AG08396 (cell line): ENCODE measurements around the gene KRTAP10-9.
"Not testable (repeated sequence)": the region's sequence is repeated elsewhere in the genome, so short reads cannot be mapped to it uniquely, and the experiment has no call there.

Experiments
- DNase-seq: peaks from one replicate; pipeline ENCODE4 v3.0.0; 2012; ENCODE audit warnings: low spot score, mixed read lengths

The KRTAP10-9 gene

DNA sequence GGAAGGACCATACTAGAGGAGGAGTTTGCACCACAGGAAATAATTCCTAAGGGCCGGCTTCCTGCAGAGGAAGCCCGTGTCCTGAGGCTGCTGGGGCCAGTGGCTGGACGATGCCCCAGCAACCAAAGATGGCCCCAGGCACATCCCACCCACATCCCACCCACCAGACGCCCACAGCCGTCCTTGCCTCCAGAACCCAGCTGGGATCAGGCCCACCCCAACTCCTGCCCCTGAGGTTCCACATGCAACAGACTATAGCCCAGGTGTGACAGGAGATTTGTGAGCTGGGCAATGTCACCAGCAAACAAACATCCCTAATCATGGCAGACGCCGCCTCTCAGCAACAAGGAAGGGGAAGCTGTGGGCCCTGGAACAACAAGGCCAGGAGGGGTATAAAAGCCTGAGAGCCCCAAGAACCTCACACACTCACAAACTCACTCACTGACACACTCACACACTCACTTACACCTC is at the start of gene KRTAP10-9:
KRTAP10-9 (plus strand) TSS at position 421 of the 471 bp plus-strand sequence. CDS start 79 bp downstream, outside the sequence.
- DNase-seq: no peak

- no peak for DNase-seq
These were observed 48.4 kb upstream of the KRTAP10-9 start for GRCh38 chr21:44578371-44579055.

DNA sequence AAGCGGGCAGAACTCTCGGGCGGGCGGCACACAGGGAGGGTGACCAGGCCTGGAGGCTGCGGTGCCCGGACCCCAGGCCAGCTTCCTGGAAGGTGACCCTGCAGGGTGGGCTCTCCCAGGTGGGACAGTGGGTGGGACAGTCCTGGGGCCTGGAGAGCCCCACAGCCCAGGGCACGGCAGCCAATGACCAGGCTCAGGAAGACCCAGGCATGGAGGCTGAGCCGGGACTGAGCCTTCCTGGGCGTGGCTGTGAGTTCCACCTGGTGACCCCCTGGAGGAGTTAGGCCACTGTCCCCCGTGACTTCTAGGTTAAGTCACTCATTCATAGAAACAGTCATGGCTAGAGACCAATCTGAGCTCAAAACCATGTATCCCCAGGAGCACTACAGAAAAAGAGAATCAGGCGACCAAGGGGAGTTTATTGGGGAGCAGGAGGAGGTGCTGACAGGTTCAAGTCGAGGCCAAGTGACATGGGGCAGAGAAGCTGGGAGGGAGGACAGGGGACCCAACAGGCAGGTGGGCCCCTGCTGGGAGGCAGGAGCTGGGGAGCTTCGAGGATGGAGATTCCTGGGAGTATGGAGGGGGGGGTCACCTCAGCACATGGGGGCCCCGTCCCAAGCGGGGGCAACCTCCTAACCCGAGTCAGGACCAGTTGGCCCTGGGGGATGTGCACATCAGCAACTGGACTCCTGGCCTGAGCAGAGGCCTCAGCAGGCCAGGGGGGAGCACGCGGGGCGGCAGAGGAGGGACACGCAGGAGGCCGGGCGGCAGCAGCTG is 47.6 kb upstream of the KRTAP10-9 start:
- DNase-seq: no peak

DNA sequence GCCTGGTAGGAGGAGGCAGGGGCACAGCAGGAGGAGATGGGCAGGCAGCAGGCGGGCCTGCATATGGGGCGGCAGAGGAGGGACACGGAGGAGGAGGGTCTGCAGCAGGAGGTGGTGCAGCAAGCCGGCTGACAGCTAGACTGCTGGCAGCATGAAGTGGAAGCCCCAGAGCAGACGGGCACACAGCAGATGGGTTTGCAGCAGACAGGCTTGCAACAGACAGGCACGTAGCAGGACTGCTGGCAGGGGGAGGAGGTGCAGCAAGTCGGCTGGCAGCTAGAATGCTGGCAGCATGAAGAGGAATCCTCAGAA is 47.1 kb upstream of the KRTAP10-9 start:
- DNase-seq: no peak

DNA sequence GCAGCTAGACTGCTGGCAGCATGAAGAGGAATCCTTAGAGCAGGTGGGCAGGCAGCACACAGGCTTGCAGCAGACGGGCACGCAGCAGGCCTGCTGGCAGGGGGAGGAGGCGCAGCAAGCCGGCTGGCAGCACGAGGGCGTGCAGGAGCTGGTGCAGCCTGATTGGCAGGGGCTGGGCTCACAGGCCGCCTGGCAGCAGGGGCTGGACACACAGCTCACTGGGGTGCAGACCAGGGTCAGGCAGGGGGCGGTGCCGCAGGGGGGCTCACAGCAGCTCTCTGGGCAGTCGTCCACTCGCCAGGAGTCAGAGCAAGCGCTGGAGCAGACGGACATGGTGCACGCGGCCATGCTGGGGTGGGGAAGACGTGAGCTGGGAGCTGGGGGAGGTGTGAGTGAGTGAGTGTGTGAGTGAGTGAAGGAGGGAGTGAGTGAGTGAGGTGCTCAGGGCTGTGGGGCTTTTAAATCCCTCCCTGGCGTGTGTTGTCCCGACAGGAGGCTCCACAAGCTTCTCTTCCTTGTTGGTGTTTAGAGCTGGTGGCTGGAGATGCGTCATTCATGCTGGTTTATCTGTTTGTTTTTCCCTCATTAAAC is 46.6 kb upstream of the KRTAP10-9 start, which contains the start of gene KRTAP10-5:
KRTAP10-5 (minus strand) TSS at position 374 of the 591 bp plus-strand sequence; CDS start at position 348, 26 bp downstream.
- DNase-seq: not testable (repeated sequence)

DNA sequence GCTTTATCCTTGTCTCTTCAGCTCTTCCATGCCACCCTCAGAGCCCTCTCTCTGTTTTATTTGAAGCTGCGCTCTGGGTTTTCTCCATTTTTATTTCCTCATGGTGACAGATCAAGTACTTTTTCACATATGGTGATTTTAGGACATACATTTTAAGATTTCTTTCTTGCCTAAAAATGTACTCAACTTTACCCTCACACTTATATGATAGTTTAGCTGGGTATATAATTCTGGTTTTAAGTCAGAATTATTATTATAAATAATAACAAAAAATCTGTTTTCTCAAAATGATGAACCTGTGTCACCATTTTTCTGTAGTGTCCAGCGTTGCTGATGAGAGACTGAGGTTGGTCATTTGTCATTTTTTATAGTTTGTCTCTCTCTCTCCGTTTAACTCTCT is 45.7 kb upstream of the KRTAP10-9 start:
- DNase-seq: no peak

DNA sequence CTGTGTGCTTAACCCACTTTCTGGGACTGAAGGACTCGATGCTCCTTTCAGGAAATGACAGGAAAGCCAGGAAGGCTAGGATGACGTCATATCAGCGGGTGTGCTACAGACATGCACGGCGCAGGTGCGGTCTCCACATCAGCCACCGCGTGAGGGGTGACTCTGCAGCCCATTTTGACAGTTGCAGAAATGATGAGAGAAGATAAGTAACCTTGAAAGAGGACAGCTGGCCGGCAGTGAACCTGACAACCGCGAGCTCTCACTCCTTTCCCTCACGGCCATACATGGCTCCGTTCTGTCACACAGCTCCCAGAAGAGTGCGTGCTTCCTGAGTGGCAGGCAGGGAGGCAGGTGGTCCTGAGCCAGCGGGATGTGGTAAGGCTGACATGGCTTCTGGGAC is 44.8 kb upstream of the KRTAP10-9 start:
- DNase-seq: no peak

- DNase-seq: no peak
These were observed 43.6 kb upstream of the KRTAP10-9 start for GRCh38 chr21:44583089-44583799.

GRCh38 chr21:44583800-44584147 is 43.1 kb upstream of the KRTAP10-9 start:
- DNase-seq: no peak

- no peak for DNase-seq
These were observed 41.0 kb upstream of the KRTAP10-9 start for GRCh38 chr21:44585892-44586291.

GRCh38 chr21:44589094-44589493 is 37.8 kb upstream of the KRTAP10-9 start:
- DNase-seq: no peak

GRCh38 chr21:44589586-44590305 is 37.1 kb upstream of the KRTAP10-9 start:
- DNase-seq: no peak

DNA sequence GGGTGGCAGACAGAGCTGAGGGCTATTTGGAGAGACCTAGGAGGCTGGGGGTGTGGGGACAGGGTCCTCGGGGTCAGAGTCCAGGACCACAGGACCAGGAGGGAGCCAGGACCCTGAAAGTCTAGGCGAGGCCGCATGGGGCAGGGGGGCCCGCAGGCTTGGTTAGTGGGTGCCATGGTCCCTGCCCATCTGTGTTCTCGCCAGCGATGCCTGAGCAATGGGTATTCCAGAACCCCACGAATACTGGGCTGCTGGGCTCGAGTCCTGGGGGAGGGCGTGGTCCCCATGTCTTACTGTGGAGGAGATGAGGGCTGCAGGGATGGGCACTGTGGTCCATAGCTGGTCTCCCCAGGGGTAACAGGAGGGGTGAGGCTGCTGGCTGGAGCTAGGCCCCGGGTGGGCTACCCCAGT is 36.6 kb upstream of the KRTAP10-9 start:
- no peak for DNase-seq

DNA sequence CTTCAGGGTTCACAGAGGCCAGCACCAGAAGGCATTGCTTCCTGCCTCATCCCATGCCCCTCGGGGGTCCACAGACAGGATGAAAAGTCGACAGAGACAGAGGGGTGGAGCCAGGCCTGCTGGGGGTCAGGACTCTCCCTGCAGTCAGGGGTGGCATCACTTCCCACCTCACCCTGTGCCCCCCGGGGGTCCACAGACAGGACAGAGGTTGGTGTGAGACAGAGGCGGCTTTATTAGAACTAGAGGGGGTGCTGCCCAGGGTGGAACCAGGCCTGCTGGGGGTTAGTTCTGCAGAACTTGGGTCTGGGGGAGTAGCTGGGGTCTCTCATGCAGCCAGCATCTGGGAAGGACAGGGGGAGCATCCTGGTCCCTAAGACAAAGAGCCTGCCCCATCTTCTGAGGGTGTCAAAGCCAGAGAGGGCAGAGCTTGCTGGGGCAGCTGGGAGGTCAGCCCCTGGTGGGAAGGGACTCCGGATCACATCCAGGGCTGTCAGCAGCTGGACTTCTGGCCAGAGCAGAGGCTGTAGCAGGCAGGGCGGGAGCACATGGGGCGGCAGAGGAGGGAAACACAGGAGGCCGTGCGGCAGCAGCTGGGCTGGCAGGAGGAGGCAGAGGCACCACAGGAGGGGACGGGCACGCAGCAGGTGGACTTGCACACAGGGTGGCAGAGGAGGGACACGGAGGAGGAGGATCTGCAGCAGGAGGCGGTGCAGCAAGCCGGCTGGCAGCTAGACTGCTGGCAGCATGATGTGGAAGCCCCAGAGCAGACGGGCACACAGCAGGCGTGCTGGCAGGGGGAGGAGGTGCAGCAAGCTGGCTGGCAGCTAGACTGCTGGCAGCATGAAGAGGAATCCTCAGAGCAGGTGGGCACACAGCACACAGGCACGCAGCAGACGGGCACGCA is 35.7 kb upstream of the KRTAP10-9 start:
- not testable (repeated sequence) for DNase-seq

DNA sequence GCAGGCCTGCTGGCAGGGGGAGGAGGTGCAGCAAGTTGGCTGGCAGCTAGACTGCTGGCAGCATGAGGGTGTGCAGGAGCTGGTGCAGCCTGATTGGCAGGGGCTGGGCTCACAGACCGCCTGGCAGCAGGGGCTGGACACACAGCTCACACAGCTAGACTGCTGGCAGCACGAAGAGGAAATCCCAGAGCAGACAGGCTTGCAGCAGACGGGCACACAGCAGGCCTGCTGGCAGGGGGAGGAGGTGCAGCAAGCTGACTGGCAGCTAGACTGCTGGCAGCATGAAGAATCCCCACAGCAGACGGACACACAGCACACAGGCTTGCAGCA is 35.1 kb upstream of the KRTAP10-9 start:
- DNase-seq: not testable (repeated sequence)

DNA sequence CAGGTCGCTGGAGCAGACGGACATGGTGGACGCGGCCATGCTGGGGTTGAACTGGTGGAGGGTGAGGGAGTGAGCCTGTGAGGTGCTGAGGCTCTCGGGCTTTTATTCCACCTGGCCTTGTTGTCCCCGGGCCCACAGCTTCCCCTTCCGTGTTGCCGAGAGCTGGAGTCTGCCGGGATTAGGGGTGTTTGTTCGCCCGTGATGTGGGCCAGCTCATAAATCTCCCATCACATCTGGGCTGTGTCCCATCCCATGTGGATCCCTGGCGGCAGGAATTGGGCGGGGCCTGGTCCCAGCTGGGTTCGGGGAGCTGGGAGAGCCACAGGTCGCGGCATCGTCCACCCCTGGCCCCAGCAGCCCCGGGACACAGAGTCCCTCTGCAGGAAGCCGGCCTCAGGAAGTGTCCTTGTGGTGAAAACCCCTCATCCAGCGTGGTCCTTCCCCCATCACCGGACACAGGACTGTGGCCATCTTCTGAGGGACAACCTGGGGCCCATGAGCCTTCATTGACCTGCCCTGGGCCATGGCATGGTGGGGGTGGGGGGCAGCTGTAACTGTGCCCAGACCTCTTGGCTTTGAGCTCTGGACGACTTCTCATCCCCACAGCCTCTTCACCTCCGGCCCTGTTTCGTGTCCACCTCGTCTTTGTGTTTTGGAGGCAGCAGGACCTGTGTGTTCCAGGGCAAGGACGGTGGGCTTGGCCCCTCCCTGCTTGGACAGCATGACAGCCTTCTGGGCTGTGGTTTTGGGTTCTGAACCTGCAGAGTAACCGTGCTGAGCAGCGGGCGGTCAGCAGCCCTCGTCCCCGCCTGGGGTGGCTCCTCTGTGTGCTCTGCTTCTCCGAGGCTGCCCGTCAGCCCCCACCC is 34.2 kb upstream of the KRTAP10-9 start, which contains the start of gene KRTAP10-6:
KRTAP10-6 (minus strand) TSS at position 60 of the 866 bp plus-strand sequence; CDS start at position 39, 21 bp downstream.
- no peak for DNase-seq

DNA sequence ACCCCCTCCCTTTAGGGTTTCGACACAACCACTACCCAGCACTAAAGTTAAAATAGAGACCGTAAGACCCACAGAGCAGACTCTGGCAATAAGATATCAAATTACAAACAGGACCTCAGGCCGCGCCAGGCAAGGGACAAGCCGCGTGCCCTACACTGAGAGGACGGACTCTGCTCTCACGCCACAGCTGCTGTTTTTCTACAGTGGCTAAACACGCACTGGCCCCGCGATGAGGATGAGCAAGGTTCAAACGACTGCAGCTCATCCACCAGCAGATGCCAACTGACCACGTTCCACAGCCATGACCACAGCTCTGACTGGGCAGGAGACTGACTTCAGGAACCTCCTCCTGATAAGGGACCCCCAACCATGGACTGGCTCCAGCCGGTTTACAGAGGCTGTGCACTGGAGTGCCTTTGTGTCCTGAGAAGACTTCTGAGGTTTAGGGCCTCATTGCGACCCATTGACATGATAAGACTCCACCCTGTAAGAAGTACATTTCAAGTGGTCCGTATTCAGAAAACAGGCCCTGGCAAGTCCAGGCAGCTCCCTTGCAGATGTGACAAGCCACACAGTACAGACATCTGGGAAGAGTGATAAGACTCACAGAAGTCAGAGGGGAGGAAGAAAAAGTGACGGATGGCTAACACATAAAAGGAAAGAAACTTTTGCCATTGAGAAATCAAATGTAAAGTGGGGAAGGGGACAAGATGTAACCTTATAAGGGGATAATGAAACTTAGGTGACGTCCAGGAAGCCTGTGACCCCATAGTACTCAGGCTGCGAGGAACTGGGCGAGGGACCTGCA is 33.1 kb upstream of the KRTAP10-9 start:
- no peak for DNase-seq

DNA sequence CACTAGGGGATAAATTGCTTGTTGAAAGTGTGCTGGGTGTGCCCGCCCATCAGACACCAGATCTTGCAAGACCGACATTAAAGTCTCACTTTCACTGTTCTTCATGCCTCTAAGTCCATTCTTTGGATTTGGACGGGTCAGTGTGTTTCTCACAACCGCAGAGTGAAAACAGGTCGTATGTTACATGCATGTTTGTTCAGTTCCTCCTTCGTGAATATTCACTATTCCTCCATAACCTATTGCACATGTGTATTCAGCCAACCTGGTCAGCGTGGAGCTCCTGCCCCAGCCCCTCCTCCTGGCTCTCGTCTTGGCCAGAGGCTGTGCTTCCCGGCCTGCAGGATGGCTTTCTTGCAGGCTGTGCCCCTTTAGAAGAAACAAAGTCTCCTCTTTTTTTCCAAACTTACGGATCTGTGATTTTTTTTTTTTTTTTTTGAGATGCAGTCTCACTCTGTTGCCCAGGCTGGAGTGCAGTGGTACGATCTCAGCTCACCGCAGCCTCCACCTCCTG is 32.4 kb upstream of the KRTAP10-9 start:
- DNase-seq: no peak

GRCh38 chr21:44595524-44595923 is 31.4 kb upstream of the KRTAP10-9 start:
- no peak for DNase-seq
